WTC11 (cell line): ENCODE measurements around the gene EIF3B. TPM values are rescaled to one million over a fixed set of nuclear protein-coding genes. Genes with fewer than 3 reads are reported as not detected.

Experiments used
- ATAC-seq: fragments of 200-7000 bp; cut with Tn5 transposase; 2 replicates; pipeline ENCODE4 v1.10.0; 2021; ENCODE audit warnings: mild to moderate bottlenecking, moderate library complexity
- CTCF ChIA-PET: fragments of 300-600 bp; sonication (Branson Sonifier 250); formaldehyde crosslinking; loops from one replicate; lab custom pipeline; 2021; ENCODE audit warnings: antibody characterized with exemption; lab: Charles Lee
- POLR2A ChIA-PET: fragments of 350-600 bp; sonication (Branson Sonifier 250); formaldehyde crosslinking; loops from one replicate; lab custom pipeline; 2021; ENCODE audit warnings: antibody characterized with exemption; lab: Charles Lee
- DNase-seq: peaks from one replicate; pipeline ENCODE4 v3.0.0; 2021; ENCODE audit warnings: low spot score
- H3K27ac Mint-ChIP-seq: 2 replicates; pipeline ENCODE4 v1.8.0; 2021; ENCODE audit warnings: mixed read lengths
- H3K27me3 Mint-ChIP-seq: 2 replicates; pipeline ENCODE4 v1.8.0; 2021; ENCODE audit warnings: low read depth, mild to moderate bottlenecking, moderate library complexity, mixed read lengths
- H3K36me3 Mint-ChIP-seq: 2 replicates; pipeline ENCODE4 v1.8.0; 2021; ENCODE audit warnings: mixed read lengths
- H3K4me1 Mint-ChIP-seq: 2 replicates; pipeline ENCODE4 v1.8.0; 2022; ENCODE audit warnings: mixed read lengths
- H3K4me3 Mint-ChIP-seq: 2 replicates; pipeline ENCODE4 v1.8.0; 2021; ENCODE audit warnings: mild to moderate bottlenecking, moderate library complexity, mixed read lengths
- H3K9me3 Mint-ChIP-seq: 2 replicates; pipeline ENCODE4 v1.8.0; 2021; ENCODE audit warnings: mixed read lengths
- ESRRA ChIP-seq: sonication (generic); formaldehyde crosslinking; IDR thresholded peaks from 2 replicates; pipeline ENCODE4 v1.8.1; 2022; ENCODE audit warnings: mild to moderate bottlenecking, missing genetic modification reagents, borderline replicate concordance
- HMGA2 ChIP-seq: fragments of 250-450 bp; sonication (Bioruptor Pico); IDR thresholded peaks from 2 replicates; pipeline ENCODE4 v1.4.0; 2021; ENCODE audit warnings: mild to moderate bottlenecking, moderate library complexity
- JUN ChIP-seq: sonication (generic); formaldehyde crosslinking; IDR thresholded peaks from 2 replicates; pipeline ENCODE4 v1.8.0; 2023; ENCODE audit warnings: mild to moderate bottlenecking, missing genetic modification reagents
- MXD4 ChIP-seq: fragments of 250-450 bp; sonication (Bioruptor Pico); IDR thresholded peaks from 2 replicates; pipeline ENCODE4 v1.8.0; 2021; ENCODE audit warnings: mild to moderate bottlenecking, moderate library complexity, borderline replicate concordance
- PRRX2 ChIP-seq: fragments of 250-450 bp; sonication (Bioruptor Pico); IDR thresholded peaks from 2 replicates; pipeline ENCODE4 v1.8.0; 2021; ENCODE audit warnings: mild to moderate bottlenecking
- ZNF219 ChIP-seq: sonication (generic); formaldehyde crosslinking; IDR thresholded peaks from 2 replicates; pipeline ENCODE4 v1.8.0; 2023; ENCODE audit warnings: missing genetic modification reagents, mild to moderate bottlenecking, borderline replicate concordance
- ZNF232 ChIP-seq: sonication (generic); formaldehyde crosslinking; IDR thresholded peaks from 2 replicates; pipeline ENCODE4 v1.8.0; 2022; ENCODE audit warnings: mild to moderate bottlenecking, missing genetic modification reagents
- ZNF263 ChIP-seq: sonication (generic); formaldehyde crosslinking; IDR thresholded peaks from 2 replicates; pipeline ENCODE4 v1.8.1; 2022; ENCODE audit warnings: low read depth, mild to moderate bottlenecking, moderate library complexity, missing genetic modification reagents
- ZNF396 ChIP-seq: fragments of 250-450 bp; sonication (Bioruptor Pico); IDR thresholded peaks from 2 replicates; pipeline ENCODE4 v1.8.0; 2021; ENCODE audit warnings: mild to moderate bottlenecking, moderate library complexity, borderline replicate concordance
- ZNF416 ChIP-seq: fragments of 250-450 bp; sonication (Bioruptor Pico); IDR thresholded peaks from 2 replicates; pipeline ENCODE4 v1.9.0; 2021; ENCODE audit warnings: mild to moderate bottlenecking, inconsistent platforms
- ZNF423 ChIP-seq: fragments of 250-450 bp; sonication (Bioruptor Pico); IDR thresholded peaks from 2 replicates; pipeline ENCODE4 v2.1.2; 2022; ENCODE audit warnings: mild to moderate bottlenecking, moderate library complexity
- total RNA-seq: library from RNA; stranded (reverse); gene quantifications from 3 replicates; pipeline ENCODE4 v1.2.3, GENCODE V29; 2021
- TF ChIP-seq, protein P1 (sequence below): sonication (generic); formaldehyde crosslinking; conservative IDR thresholded peaks from 2 replicates; pipeline ENCODE4 v1.8.1; 2023; ENCODE audit warnings: mild to moderate bottlenecking, low read depth, missing genetic modification reagents, moderate library complexity
- TF ChIP-seq, protein P2 (sequence below): sonication (generic); formaldehyde crosslinking; IDR thresholded peaks from 2 replicates; pipeline ENCODE4 v1.8.1; 2023; ENCODE audit warnings: mild to moderate bottlenecking, missing genetic modification reagents
- TF ChIP-seq, protein P3 (sequence below): sonication (generic); formaldehyde crosslinking; IDR thresholded peaks from 2 replicates; pipeline ENCODE4 v1.8.1; 2023; ENCODE audit warnings: mild to moderate bottlenecking, missing genetic modification reagents, borderline replicate concordance
- TF ChIP-seq, protein P4 (sequence below): sonication (generic); formaldehyde crosslinking; IDR thresholded peaks from 2 replicates; pipeline ENCODE4 v1.8.1; 2023; ENCODE audit warnings: mild to moderate bottlenecking, missing genetic modification reagents
- TF ChIP-seq, protein P5 (sequence below): sonication (generic); formaldehyde crosslinking; IDR thresholded peaks from 2 replicates; pipeline ENCODE4 v1.8.0; 2022; ENCODE audit warnings: mild to moderate bottlenecking, missing genetic modification reagents
- TF ChIP-seq, protein P6 (sequence below): sonication (generic); formaldehyde crosslinking; IDR thresholded peaks from 2 replicates; pipeline ENCODE4 v1.8.0; 2022; ENCODE audit warnings: mild to moderate bottlenecking, missing genetic modification reagents
- TF ChIP-seq, protein P7 (sequence below): sonication (generic); formaldehyde crosslinking; IDR thresholded peaks from 2 replicates; pipeline ENCODE4 v1.8.0; 2023; ENCODE audit warnings: missing genetic modification reagents
- TF ChIP-seq, protein P8 (sequence below): sonication (generic); formaldehyde crosslinking; IDR thresholded peaks from 2 replicates; pipeline ENCODE4 v1.8.0; 2022; ENCODE audit warnings: missing genetic modification reagents

EIF3B gene
- total RNA-seq, 1 experiment from 2014 or later: 361 TPM

DNA sequence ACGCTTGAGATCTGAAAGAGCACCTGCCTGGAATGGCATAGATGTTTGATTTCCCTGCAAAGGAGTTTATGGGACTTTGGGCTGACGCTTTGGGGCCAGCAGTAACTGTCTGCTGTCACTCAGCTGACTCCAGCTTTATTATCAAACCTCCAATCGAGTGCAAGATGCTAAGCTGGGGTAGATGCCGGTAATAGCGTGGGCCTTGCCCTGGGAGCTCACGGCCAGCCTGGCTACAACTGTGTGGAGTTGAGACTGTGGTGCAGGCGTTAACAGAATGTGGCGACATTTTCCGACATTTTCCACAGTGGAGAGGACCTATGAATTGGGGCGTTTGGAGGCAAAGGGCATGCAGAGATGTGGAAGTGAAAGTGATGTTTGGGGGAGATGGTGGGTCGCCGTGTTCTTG, 50.1 kb downstream of the EIF3B start (continued):
- TF ChIP-seq ZNF396 (CRISPR knock-in tag) (no peak), JUN (CRISPR knock-in tag) (no peak)

DNA sequence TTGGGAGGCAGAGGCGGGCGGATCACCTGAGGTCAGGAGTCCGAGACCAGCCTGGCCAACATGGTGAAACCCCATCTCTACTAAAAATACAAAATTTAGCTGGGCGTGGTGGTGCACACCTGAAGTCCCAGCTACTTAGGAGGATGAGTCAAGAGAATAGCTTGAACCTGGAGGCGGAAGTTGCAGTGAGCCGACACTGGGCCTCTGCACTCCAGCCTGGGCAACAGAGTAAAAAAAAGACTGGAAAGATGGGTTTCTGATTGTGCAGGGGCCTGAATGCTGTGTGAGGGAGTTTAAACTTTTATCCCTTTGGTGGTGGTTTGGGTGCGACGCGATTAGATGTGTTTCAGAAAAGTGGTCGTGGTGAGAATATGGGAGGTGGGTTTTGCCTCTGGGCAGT, 50.6 kb downstream of the EIF3B start:
- ChIA-PET CTCF (interaction anchor here (0.8 to 3.1 kb wide), 3 partner anchors 21 to 305 kb away, joined by 3 to 15 read pairs (median 4); no protein-coding TSS in a partner anchor), POLR2A (interaction anchor here (0.6 kb wide), 1 partner anchor 260 kb away, joined by 3 read pairs; no protein-coding TSS in a partner anchor)
- Mint-ChIP-seq H3K4me3 (peak overlapping the region; percentile 76), H3K9me3 (no peaks in the 10 kb centered on the region), H3K27me3 (no peaks in the 10 kb centered on the region), H3K4me1 (peaks cover 37% of the 10 kb centered on the region), H3K27ac (0 out of 2 replicates have a peak overlapping the region, but pooled peaks have one; percentile 8), H3K36me3 (no peaks in the 10 kb centered on the region)
- no peak for DNase-seq
- ATAC-seq: no peak
- no peak for TF ChIP-seq PRRX2
- TF ChIP-seq, protein P1, sequence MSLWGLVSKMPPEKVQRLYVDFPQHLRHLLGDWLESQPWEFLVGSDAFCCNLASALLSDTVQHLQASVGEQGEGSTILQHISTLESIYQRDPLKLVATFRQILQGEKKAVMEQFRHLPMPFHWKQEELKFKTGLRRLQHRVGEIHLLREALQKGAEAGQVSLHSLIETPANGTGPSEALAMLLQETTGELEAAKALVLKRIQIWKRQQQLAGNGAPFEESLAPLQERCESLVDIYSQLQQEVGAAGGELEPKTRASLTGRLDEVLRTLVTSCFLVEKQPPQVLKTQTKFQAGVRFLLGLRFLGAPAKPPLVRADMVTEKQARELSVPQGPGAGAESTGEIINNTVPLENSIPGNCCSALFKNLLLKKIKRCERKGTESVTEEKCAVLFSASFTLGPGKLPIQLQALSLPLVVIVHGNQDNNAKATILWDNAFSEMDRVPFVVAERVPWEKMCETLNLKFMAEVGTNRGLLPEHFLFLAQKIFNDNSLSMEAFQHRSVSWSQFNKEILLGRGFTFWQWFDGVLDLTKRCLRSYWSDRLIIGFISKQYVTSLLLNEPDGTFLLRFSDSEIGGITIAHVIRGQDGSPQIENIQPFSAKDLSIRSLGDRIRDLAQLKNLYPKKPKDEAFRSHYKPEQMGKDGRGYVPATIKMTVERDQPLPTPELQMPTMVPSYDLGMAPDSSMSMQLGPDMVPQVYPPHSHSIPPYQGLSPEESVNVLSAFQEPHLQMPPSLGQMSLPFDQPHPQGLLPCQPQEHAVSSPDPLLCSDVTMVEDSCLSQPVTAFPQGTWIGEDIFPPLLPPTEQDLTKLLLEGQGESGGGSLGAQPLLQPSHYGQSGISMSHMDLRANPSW (CRISPR knock-in tag): no peak
- TF ChIP-seq, protein P2, sequence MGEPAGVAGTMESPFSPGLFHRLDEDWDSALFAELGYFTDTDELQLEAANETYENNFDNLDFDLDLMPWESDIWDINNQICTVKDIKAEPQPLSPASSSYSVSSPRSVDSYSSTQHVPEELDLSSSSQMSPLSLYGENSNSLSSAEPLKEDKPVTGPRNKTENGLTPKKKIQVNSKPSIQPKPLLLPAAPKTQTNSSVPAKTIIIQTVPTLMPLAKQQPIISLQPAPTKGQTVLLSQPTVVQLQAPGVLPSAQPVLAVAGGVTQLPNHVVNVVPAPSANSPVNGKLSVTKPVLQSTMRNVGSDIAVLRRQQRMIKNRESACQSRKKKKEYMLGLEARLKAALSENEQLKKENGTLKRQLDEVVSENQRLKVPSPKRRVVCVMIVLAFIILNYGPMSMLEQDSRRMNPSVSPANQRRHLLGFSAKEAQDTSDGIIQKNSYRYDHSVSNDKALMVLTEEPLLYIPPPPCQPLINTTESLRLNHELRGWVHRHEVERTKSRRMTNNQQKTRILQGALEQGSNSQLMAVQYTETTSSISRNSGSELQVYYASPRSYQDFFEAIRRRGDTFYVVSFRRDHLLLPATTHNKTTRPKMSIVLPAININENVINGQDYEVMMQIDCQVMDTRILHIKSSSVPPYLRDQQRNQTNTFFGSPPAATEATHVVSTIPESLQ: no peak
- TF ChIP-seq MXD4 (CRISPR knock-in tag): no peak
- no peak for TF ChIP-seq ZNF416 (CRISPR knock-in tag)
- TF ChIP-seq, protein P3, sequence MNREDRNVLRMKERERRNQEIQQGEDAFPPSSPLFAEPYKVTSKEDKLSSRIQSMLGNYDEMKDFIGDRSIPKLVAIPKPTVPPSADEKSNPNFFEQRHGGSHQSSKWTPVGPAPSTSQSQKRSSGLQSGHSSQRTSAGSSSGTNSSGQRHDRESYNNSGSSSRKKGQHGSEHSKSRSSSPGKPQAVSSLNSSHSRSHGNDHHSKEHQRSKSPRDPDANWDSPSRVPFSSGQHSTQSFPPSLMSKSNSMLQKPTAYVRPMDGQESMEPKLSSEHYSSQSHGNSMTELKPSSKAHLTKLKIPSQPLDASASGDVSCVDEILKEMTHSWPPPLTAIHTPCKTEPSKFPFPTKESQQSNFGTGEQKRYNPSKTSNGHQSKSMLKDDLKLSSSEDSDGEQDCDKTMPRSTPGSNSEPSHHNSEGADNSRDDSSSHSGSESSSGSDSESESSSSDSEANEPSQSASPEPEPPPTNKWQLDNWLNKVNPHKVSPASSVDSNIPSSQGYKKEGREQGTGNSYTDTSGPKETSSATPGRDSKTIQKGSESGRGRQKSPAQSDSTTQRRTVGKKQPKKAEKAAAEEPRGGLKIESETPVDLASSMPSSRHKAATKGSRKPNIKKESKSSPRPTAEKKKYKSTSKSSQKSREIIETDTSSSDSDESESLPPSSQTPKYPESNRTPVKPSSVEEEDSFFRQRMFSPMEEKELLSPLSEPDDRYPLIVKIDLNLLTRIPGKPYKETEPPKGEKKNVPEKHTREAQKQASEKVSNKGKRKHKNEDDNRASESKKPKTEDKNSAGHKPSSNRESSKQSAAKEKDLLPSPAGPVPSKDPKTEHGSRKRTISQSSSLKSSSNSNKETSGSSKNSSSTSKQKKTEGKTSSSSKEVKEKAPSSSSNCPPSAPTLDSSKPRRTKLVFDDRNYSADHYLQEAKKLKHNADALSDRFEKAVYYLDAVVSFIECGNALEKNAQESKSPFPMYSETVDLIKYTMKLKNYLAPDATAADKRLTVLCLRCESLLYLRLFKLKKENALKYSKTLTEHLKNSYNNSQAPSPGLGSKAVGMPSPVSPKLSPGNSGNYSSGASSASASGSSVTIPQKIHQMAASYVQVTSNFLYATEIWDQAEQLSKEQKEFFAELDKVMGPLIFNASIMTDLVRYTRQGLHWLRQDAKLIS (CRISPR knock-in tag): no peak
- no peak for TF ChIP-seq ESRRA (CRISPR knock-in tag)
- no peak for TF ChIP-seq ZNF219
- TF ChIP-seq, protein P4, sequence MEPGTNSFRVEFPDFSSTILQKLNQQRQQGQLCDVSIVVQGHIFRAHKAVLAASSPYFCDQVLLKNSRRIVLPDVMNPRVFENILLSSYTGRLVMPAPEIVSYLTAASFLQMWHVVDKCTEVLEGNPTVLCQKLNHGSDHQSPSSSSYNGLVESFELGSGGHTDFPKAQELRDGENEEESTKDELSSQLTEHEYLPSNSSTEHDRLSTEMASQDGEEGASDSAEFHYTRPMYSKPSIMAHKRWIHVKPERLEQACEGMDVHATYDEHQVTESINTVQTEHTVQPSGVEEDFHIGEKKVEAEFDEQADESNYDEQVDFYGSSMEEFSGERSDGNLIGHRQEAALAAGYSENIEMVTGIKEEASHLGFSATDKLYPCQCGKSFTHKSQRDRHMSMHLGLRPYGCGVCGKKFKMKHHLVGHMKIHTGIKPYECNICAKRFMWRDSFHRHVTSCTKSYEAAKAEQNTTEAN (CRISPR knock-in tag): no peak
- TF ChIP-seq, protein P5, sequence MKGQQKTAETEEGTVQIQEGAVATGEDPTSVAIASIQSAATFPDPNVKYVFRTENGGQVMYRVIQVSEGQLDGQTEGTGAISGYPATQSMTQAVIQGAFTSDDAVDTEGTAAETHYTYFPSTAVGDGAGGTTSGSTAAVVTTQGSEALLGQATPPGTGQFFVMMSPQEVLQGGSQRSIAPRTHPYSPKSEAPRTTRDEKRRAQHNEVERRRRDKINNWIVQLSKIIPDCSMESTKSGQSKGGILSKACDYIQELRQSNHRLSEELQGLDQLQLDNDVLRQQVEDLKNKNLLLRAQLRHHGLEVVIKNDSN: no peak
- TF ChIP-seq ZNF263 (CRISPR knock-in tag): no peak
- TF ChIP-seq, protein P6, sequence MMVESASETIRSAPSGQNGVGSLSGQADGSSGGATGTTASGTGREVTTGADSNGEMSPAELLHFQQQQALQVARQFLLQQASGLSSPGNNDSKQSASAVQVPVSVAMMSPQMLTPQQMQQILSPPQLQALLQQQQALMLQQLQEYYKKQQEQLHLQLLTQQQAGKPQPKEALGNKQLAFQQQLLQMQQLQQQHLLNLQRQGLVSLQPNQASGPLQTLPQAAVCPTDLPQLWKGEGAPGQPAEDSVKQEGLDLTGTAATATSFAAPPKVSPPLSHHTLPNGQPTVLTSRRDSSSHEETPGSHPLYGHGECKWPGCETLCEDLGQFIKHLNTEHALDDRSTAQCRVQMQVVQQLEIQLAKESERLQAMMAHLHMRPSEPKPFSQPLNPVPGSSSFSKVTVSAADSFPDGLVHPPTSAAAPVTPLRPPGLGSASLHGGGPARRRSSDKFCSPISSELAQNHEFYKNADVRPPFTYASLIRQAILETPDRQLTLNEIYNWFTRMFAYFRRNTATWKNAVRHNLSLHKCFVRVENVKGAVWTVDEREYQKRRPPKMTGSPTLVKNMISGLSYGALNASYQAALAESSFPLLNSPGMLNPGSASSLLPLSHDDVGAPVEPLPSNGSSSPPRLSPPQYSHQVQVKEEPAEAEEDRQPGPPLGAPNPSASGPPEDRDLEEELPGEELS (CRISPR knock-in tag): no peak
- TF ChIP-seq, protein P7, sequence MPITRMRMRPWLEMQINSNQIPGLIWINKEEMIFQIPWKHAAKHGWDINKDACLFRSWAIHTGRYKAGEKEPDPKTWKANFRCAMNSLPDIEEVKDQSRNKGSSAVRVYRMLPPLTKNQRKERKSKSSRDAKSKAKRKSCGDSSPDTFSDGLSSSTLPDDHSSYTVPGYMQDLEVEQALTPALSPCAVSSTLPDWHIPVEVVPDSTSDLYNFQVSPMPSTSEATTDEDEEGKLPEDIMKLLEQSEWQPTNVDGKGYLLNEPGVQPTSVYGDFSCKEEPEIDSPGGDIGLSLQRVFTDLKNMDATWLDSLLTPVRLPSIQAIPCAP (CRISPR knock-in tag): no peak
- TF ChIP-seq JUN (CRISPR knock-in tag): no peak
- no peak for TF ChIP-seq ZNF423
- TF ChIP-seq HMGA2 (CRISPR knock-in tag): no peak
- no peak for TF ChIP-seq ZNF232 (CRISPR knock-in tag)
- TF ChIP-seq, protein P8, sequence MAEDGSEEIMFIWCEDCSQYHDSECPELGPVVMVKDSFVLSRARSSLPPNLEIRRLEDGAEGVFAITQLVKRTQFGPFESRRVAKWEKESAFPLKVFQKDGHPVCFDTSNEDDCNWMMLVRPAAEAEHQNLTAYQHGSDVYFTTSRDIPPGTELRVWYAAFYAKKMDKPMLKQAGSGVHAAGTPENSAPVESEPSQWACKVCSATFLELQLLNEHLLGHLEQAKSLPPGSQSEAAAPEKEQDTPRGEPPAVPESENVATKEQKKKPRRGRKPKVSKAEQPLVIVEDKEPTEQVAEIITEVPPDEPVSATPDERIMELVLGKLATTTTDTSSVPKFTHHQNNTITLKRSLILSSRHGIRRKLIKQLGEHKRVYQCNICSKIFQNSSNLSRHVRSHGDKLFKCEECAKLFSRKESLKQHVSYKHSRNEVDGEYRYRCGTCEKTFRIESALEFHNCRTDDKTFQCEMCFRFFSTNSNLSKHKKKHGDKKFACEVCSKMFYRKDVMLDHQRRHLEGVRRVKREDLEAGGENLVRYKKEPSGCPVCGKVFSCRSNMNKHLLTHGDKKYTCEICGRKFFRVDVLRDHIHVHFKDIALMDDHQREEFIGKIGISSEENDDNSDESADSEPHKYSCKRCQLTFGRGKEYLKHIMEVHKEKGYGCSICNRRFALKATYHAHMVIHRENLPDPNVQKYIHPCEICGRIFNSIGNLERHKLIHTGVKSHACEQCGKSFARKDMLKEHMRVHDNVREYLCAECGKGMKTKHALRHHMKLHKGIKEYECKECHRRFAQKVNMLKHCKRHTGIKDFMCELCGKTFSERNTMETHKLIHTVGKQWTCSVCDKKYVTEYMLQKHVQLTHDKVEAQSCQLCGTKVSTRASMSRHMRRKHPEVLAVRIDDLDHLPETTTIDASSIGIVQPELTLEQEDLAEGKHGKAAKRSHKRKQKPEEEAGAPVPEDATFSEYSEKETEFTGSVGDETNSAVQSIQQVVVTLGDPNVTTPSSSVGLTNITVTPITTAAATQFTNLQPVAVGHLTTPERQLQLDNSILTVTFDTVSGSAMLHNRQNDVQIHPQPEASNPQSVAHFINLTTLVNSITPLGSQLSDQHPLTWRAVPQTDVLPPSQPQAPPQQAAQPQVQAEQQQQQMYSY (CRISPR knock-in tag): no peak
